IPS-20b (cell line): ENCODE measurements around the gene FGD4.
A peak's percentile ranks its signal among the peaks of the same experiment; 100 is the strongest.

Experiments
- H3K27ac ChIP-seq: one replicate; pipeline ENCODE4 v1.5.1; 2013; ENCODE audit warnings: low read length
- H3K27me3 ChIP-seq: 2 replicates; pipeline ENCODE4 v1.6.1; 2013; ENCODE audit warnings: mild to moderate bottlenecking, low read length, inconsistent platforms; ENCODE audit not compliant: insufficient read depth
- H3K36me3 ChIP-seq: 2 replicates; pipeline ENCODE4 v1.6.1; 2013; ENCODE audit warnings: low read depth, mild to moderate bottlenecking, inconsistent platforms, low read length, moderate library complexity; ENCODE audit not compliant: insufficient read depth
- H3K4me1 ChIP-seq: 2 replicates; pipeline ENCODE4 v1.6.1; 2013; ENCODE audit warnings: mild to moderate bottlenecking, control low read depth, inconsistent platforms, low read length, moderate library complexity; ENCODE audit not compliant: insufficient read depth
- H3K4me3 ChIP-seq: 2 replicates; pipeline ENCODE4 v1.5.1; 2013; ENCODE audit warnings: mild to moderate bottlenecking, low read length, inconsistent platforms
- H3K9ac ChIP-seq: 2 replicates; pipeline ENCODE4 v1.6.1; 2013; ENCODE audit warnings: low read depth, mild to moderate bottlenecking, inconsistent platforms, low read length, moderate library complexity
- H3K9me3 ChIP-seq: 2 replicates; pipeline ENCODE4 v1.6.1; 2013; ENCODE audit warnings: mild to moderate bottlenecking, low read depth, low read length, inconsistent platforms; ENCODE audit not compliant: insufficient read depth

The FGD4 gene

DNA sequence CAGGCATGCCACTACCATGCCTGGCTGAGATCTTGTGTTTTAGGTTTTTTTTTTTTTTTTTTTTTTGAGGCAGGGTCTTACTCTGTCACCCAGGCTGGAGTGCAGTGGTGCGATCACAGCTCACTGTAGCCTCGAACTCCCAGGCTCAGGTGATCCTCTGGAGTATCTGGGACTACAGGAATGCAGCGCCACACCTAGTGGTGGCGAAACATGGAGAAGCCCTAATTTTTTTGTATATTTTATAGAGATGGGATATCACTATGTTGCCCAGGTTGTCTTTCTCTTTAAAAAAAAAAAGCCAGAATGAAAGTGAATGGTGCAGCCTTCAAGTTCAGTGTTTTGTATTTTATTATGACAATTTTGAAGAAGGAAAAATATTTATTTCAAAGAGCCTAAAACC lies 44.1 kb downstream of the FGD4 start:
- Histone ChIP-seq H3K36me3 (peaks cover 16% of the 10 kb centered on the region), H3K4me1 (peaks cover 38% of the 10 kb centered on the region), H3K9me3 (no peaks in the 10 kb centered on the region), H3K9ac (no peak overlapping the region), H3K27me3 (no peaks in the 10 kb centered on the region), H3K27ac (no peak overlapping the region), H3K4me3 (no peak overlapping the region)

- Histone ChIP-seq H3K4me1 (peaks cover 32% of the 10 kb centered on the region), H3K27ac (no peak overlapping the region), H3K9me3 (no peaks in the 10 kb centered on the region), H3K4me3 (no peak overlapping the region), H3K27me3 (no peaks in the 10 kb centered on the region), H3K36me3 (peaks cover 16% of the 10 kb centered on the region), H3K9ac (no peak overlapping the region)
Observed at GRCh38 chr12:32444895-32445294, 45.5 kb downstream of the FGD4 start.

DNA sequence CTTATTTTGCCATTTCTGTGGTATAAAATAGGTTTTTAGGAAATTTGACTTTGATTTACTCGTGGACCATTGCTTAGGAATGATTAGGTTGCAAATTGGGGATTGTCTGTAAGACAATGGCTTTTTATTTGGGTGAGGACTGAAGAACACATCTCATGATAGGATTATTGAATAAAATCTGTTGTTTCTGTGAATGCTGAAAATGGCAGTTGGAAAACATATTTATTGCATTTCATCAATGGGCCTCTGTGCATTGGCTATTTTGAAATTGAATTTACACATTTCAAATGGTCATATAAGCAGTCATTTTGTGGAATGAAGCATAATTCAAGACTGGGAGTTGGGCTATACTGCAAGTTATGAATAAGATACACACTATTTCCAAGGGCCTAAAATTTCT lies 46.0 kb downstream of the FGD4 start:
- peaks cover 33% of the 10 kb centered on the region for H3K4me1 ChIP-seq
- peak overlapping the region; percentile 31; the same call in 1 of the 2 replicates for H3K9ac ChIP-seq
- peak overlapping the region; percentile 18 for H3K27ac ChIP-seq
- no peaks in the 10 kb centered on the region for H3K27me3 ChIP-seq
- peak overlapping the region; percentile 20; the same call in 1 of the 2 replicates for H3K4me3 ChIP-seq
- H3K9me3 ChIP-seq = no peaks in the 10 kb centered on the region
- peaks cover 11% of the 10 kb centered on the region for H3K36me3 ChIP-seq

GRCh38 chr12:32446316-32447119 lies 47.2 kb downstream of the FGD4 start:
- peak overlapping the region; percentile 6 for H3K27ac ChIP-seq
- no peak overlapping the region for H3K9ac ChIP-seq
- peaks cover 5% of the 10 kb centered on the region; the same call in 1 of the 2 replicates for H3K36me3 ChIP-seq
- H3K27me3 ChIP-seq = no peaks in the 10 kb centered on the region
- peak overlapping the region; percentile 20 for H3K4me3 ChIP-seq
- no peaks in the 10 kb centered on the region for H3K9me3 ChIP-seq
- peaks cover 35% of the 10 kb centered on the region for H3K4me1 ChIP-seq

DNA sequence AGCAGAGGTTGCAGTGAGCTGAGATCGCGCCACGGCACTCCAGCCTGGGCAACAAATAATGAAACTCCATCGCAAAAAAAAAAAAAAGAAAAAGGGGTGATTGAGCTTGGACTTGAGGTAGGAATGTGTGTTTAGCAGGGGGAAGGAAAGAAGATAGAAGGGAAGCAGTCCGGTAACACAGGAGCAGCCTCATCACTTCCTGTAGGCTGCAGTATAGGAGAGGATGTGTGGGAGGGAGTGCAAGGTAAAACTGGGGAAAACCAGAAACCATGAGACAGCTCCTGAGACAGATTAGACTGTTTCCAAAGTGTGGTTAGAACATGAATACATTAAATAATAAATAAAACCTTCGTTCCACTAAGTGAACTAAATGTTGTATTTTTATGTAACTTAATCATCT lies 49.2 kb downstream of the FGD4 start:
- no peak overlapping the region for H3K9ac ChIP-seq
- no peak overlapping the region for H3K4me3 ChIP-seq
- no peaks in the 10 kb centered on the region for H3K9me3 ChIP-seq
- peaks cover 51% of the 10 kb centered on the region for H3K4me1 ChIP-seq
- no peaks in the 10 kb centered on the region for H3K27me3 ChIP-seq
- peaks cover 5% of the 10 kb centered on the region; the same call in 1 of the 2 replicates for H3K36me3 ChIP-seq
- no peak overlapping the region for H3K27ac ChIP-seq

DNA sequence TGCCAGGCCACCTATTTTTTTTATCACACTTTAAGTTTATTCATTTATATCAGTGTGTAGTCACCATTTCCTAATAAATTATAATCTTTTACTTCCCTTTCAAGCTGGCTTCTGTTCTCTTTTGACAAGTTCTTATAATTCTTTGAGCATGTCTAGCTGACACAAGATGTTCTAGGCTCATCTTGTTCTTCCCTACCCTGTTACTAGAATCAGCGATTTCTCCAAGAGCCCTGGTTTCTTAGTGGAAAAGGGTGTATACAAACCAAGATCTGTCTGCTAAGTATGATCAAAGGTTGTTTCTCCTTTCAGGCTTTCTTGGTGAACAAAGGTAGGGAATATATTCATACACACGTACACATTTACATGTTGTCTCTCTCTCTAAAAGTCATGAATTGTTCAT lies 51.0 kb downstream of the FGD4 start:
- Histone ChIP-seq H3K4me3 (no peak overlapping the region), H3K36me3 (peaks cover 5% of the 10 kb centered on the region; the same call in 1 of the 2 replicates), H3K27me3 (no peaks in the 10 kb centered on the region), H3K27ac (no peak overlapping the region), H3K9ac (no peak overlapping the region), H3K4me1 (peaks cover 52% of the 10 kb centered on the region), H3K9me3 (no peaks in the 10 kb centered on the region)

DNA sequence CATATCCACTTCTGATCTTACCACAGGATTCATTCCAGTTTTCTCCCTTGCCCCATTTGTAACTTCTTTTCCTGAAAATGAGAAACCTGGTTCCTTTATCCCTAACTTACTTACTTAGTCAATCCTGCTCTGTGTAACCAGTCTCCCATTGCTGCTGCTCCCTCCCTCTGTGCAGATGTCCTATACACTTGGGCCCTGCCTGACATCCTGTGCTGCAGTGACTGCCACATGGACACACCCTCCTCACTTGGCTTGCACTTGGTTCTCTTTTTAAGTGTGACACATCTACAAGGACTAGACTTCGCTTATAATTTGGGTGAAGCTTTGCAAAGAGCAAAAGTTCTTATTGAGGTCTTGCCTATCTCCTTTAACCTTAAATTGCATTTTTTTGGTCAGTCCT lies 51.4 kb downstream of the FGD4 start:
- H3K36me3 ChIP-seq = peaks cover 5% of the 10 kb centered on the region; the same call in 1 of the 2 replicates
- H3K27me3 ChIP-seq = no peaks in the 10 kb centered on the region
- no peak overlapping the region for H3K4me3 ChIP-seq
- no peaks in the 10 kb centered on the region for H3K9me3 ChIP-seq
- no peak overlapping the region for H3K9ac ChIP-seq
- H3K4me1 ChIP-seq = peaks cover 51% of the 10 kb centered on the region
- H3K27ac ChIP-seq = no peak overlapping the region

DNA sequence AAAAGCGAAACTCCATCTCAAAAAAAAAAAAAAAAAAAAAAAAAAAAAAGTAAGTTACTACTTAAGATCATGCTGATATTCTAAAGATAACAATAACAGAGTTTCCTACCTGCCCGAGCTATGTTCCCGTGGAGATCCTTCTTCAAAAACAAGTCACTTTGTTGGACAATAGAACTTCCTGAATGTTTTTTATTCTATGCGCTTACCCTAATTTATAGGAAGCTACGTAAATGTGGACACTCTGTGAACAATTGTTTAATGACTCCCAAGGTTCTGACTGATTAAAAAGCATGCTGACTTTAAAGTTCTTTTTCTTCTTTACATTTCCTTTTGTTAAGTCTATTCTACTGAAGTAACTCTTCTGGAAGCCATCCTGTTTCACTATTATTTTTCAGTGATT lies 52.5 kb downstream of the FGD4 start:
- Histone ChIP-seq H3K36me3 (peaks cover under 1% of the 10 kb centered on the region; the same call in 1 of the 2 replicates), H3K9ac (no peak overlapping the region; the same call in 1 of the 2 replicates), H3K27ac (peak overlapping the region; percentile 1), H3K4me1 (peaks cover 51% of the 10 kb centered on the region), H3K4me3 (no peak overlapping the region), H3K27me3 (no peaks in the 10 kb centered on the region), H3K9me3 (no peaks in the 10 kb centered on the region)

DNA sequence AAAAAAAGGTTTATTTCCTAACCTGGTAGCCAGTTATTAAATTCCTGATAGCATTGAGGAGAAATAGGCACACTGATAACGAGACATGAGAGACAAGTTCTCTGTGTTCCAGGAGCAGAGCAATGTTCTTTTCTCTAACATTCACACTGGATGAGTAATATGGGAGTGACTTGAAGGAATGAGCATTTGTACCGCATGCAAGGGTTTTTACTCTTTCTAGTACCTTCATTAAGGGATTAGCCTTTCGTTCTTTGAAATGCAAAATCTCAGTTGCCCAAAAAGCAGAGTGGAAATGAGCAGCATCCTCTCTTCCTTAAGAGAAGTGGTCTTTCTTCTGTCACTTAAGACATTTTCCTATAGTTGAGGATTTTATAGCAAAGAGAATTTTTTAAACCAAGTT lies 54.7 kb downstream of the FGD4 start:
- H3K9me3 ChIP-seq = no peaks in the 10 kb centered on the region
- peaks cover 61% of the 10 kb centered on the region for H3K4me1 ChIP-seq
- peak overlapping the region; percentile 66 for H3K9ac ChIP-seq
- no peaks in the 10 kb centered on the region for H3K36me3 ChIP-seq
- no peaks in the 10 kb centered on the region for H3K27me3 ChIP-seq
- H3K27ac ChIP-seq = peak overlapping the region; percentile 43
- H3K4me3 ChIP-seq = peak overlapping the region; percentile 53

GRCh38 chr12:32454866-32455265 lies 55.5 kb downstream of the FGD4 start:
- no peaks in the 10 kb centered on the region for H3K27me3 ChIP-seq
- H3K9me3 ChIP-seq = no peaks in the 10 kb centered on the region
- H3K36me3 ChIP-seq = peaks cover 3% of the 10 kb centered on the region; the same call in 1 of the 2 replicates
- peak overlapping the region; percentile 53 for H3K4me3 ChIP-seq
- H3K4me1 ChIP-seq = peaks cover 61% of the 10 kb centered on the region
- peak overlapping the region; percentile 66 for H3K9ac ChIP-seq
- H3K27ac ChIP-seq = peak overlapping the region; percentile 43

DNA sequence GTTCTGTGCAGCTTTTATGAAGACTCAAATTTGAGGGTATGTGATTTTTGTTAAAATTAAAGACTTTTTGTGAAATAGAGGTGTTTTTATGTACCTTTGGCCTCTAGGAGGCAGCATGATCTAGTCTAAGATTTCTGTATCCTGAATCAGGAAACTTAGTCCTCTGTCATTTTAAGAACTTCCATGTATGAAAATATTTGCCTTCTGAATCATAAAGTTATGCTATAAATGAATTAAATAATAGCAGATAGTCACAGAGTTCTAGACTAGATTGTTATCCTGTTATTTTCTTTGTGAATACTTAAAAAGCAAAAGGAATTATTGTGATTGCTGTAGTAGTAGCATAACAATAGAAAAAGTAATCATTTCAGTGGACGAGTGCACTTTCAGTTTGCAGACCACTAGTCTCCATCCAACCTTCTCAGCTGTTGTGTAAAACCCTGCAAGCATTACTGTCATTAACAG lies 56.3 kb downstream of the FGD4 start:
- Histone ChIP-seq H3K27me3 (no peaks in the 10 kb centered on the region), H3K4me1 (peaks cover 59% of the 10 kb centered on the region), H3K27ac (peak overlapping the region; percentile 74), H3K9me3 (no peaks in the 10 kb centered on the region), H3K9ac (peak overlapping the region; percentile 67), H3K4me3 (peak overlapping the region; percentile 53; the same call in 1 of the 2 replicates), H3K36me3 (peaks cover 4% of the 10 kb centered on the region; the same call in 1 of the 2 replicates)
